Lung microvascular endothelial cell (primary cell): ENCODE data around the gene ACTL10. TPM values are rescaled to one million over a fixed set of nuclear protein-coding genes. Genes with fewer than 3 reads are reported as not detected.
A peak's percentile ranks its signal among the peaks of the same experiment; 100 is the strongest.

Experiments
- DNase-seq, 2 donors: peaks; one replicate each; pipeline versions ENCODE4 v3.0.0 to v3.0.0-alpha.2; 2010; ENCODE audit warnings: low read depth in 2 of 2
- total RNA-seq: library from RNA; depleted of rRNA; stranded (reverse); fragments of >200 nt; gene quantifications from 2 replicates; pipeline ENCODE4 v1.2.1, GENCODE V29; 2014

ACTL10 gene
- total RNA-seq, 1 donor from 2014 or later: 1.6 TPM

GRCh38 chr20:33676652-33677645 lies 10.2 kb downstream of the ACTL10 start:
- DNase-seq: no peak

GRCh38 chr20:33677991-33678702 lies 11.4 kb downstream of the ACTL10 start:
- DNase-seq: no peak

- DNase-seq: no peak
Measured at GRCh38 chr20:33679758-33680485, 13.2 kb downstream of the ACTL10 start.

GRCh38 chr20:33680686-33681085 lies 13.9 kb downstream of the ACTL10 start:
- DNase-seq: no peak

GRCh38 chr20:33681288-33681687 lies 14.5 kb downstream of the ACTL10 start:
- DNase-seq: no peak

GRCh38 chr20:33681728-33682353 lies 15.1 kb downstream of the ACTL10 start:
- no peak for DNase-seq

GRCh38 chr20:33684533-33685327 lies 18.0 kb downstream of the ACTL10 start:
- DNase-seq: peak; percentile 31 to 62

GRCh38 chr20:33685328-33686099 lies 18.8 kb downstream of the ACTL10 start:
- peak in 1 of 2 donors; percentile 20 for DNase-seq

GRCh38 chr20:33686100-33686983 lies 19.6 kb downstream of the ACTL10 start, which contains the start of gene E2F1:
E2F1 (minus strand) TSS chr20:33686385; CDS start chr20:33686264, 121 bp downstream.
- peak; percentile 94 to 95 for DNase-seq

GRCh38 chr20:33686984-33687366 lies 20.2 kb downstream of the ACTL10 start:
- DNase-seq: no peak

- DNase-seq: peak in 1 of 2 donors; percentile 58
Measured at GRCh38 chr20:33687370-33687915, 20.7 kb downstream of the ACTL10 start.

- DNase-seq: no peak
Measured at GRCh38 chr20:33687993-33688937, 21.5 kb downstream of the ACTL10 start.

GRCh38 chr20:33688938-33689424 lies 22.2 kb downstream of the ACTL10 start:
- DNase-seq: no peak

GRCh38 chr20:33689493-33689892 lies 22.8 kb downstream of the ACTL10 start:
- no peak for DNase-seq

GRCh38 chr20:33689973-33690372 lies 23.2 kb downstream of the ACTL10 start:
- peak in 1 of 2 donors; percentile 77 for DNase-seq

GRCh38 chr20:33693289-33693688 lies 26.5 kb downstream of the ACTL10 start:
- no peak for DNase-seq
